ENCODE measurements around the gene NRG4.

The NRG4 gene, protein sequence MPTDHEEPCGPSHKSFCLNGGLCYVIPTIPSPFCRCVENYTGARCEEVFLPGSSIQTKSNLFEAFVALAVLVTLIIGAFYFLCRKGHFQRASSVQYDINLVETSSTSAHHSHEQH

DNA sequence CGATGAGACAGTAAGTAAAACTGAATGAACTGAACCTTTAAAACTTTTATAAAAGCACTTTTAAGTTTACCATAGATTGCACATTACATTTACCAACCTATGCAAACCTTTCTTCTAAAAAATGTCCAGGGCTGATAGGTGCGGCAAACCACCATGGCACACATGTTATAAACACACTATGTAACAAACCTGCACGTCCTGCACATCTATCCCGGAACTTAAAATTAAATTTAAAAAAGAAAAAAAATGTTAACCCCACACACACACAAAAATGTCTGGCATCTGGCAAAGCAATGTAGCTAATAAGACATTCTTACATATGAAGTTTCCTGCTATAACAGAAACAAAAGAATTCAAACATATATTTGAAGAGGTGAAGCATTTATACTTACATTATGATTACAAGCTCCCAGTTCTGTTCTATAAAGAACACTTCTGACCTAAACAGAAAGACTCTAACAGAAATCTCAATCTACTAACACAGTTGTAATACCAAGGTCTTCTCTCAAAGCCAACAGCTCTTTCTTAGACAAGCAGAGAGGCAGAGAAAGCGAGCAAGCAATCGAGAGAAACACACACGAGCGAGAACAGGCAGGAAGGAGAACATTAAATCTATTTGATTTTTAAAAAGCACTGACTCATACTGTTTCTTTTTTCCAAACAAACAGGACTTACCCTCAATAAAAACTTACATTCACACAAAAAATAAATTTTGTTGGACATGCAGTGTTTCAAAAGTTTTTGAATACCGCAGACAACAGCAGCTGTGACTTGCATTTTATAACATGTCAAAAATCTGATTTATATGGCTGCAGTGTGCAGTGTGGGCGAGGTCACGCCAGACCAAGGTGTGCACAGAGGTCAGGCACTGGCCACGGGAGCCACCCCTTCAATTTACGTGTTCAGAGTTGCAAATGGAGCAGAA is at the start of gene NRG4:
NRG4 (minus strand) TSS at position 798 of the 925 bp plus-strand sequence. CDS start 1,194 bp downstream, outside the sequence.
- TF ChIP-seq, protein P1, sequence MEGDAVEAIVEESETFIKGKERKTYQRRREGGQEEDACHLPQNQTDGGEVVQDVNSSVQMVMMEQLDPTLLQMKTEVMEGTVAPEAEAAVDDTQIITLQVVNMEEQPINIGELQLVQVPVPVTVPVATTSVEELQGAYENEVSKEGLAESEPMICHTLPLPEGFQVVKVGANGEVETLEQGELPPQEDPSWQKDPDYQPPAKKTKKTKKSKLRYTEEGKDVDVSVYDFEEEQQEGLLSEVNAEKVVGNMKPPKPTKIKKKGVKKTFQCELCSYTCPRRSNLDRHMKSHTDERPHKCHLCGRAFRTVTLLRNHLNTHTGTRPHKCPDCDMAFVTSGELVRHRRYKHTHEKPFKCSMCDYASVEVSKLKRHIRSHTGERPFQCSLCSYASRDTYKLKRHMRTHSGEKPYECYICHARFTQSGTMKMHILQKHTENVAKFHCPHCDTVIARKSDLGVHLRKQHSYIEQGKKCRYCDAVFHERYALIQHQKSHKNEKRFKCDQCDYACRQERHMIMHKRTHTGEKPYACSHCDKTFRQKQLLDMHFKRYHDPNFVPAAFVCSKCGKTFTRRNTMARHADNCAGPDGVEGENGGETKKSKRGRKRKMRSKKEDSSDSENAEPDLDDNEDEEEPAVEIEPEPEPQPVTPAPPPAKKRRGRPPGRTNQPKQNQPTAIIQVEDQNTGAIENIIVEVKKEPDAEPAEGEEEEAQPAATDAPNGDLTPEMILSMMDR (IDR thresholded peaks at IDR 0.05; ENCODE audit: insufficient read depth, low read depth, low read length, missing control alignments), result no peak
- peak; percentile 6 for DNase-seq (ENCODE audit: low read depth)
- no peak within 1 kb of the TSS for H3K4me3 ChIP-seq (ENCODE audit: low read length)

DNA sequence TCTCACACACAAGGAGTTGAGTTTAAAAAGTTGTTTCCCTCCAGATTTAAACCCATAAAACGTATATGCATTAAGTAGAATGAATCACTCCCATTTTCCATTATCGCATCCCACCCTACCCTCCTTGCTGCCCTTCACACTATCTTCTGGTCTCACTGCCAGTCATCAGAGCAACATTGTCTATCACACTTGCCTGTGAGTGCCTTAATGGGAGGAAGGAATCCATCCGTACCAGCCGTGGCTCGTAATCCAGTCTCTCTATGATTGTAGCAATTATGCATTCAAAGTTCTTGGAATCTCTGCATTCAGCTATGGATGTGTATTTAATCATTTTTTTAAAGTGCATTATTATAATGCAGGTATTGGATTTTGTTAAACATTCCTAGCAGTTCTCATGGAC is 49.5 kb upstream of the NRG4 start:
- no peak for DNase-seq (ENCODE audit: low read depth)
- no peak overlapping the region for H3K4me3 ChIP-seq (ENCODE audit: low read length)
- TF ChIP-seq, protein P1 (IDR thresholded peaks at IDR 0.05; ENCODE audit: insufficient read depth, low read depth, low read length, missing control alignments), result no peak

DNA sequence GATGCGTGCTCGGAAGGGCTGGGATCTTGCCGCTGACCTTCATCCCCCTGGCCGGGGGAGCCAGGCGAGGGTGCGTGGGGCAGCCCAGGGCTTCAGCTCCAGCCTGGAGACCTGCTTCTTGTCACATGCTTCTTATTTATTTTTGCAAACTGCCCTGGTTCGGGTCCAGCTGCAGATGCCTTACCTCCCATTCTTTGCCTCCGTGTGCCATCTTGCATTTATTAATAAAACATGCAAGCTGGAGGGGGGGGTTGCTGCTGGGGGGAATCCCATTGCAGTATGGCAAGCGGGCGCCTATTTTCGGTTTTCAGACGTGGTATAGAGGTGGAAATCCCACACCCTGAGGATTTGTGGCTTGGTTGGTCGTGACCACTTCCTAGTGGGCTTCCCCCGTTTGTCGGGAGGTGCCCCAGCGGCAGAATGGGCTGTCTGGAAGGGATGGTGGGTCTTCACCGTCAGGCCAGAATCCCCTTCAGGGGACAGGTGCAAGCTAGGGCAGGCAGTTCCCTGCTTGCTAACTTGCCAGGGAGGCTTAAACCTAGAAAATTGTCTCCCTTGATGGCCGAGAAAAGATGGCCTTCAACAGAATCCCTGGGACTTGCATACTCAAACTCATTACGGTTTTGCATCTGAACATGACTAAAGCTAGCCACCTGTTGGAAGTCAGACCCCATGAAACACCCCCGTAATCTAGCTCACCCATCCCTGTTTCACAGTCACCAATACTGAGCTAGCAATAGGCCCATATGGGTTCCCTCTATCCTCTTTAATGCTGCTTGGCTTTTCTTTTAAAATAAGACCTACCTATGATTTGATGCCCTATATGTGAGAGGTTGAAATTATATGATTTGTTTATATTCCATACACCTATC is 48.1 kb upstream of the NRG4 start:
- no peak for DNase-seq (ENCODE audit: low read depth)
- TF ChIP-seq, protein P1 (IDR thresholded peaks at IDR 0.05; ENCODE audit: insufficient read depth, low read depth, low read length, missing control alignments), result no peak
- H3K4me3 ChIP-seq (ENCODE audit: low read length), result peak overlapping the region; percentile 49

DNA sequence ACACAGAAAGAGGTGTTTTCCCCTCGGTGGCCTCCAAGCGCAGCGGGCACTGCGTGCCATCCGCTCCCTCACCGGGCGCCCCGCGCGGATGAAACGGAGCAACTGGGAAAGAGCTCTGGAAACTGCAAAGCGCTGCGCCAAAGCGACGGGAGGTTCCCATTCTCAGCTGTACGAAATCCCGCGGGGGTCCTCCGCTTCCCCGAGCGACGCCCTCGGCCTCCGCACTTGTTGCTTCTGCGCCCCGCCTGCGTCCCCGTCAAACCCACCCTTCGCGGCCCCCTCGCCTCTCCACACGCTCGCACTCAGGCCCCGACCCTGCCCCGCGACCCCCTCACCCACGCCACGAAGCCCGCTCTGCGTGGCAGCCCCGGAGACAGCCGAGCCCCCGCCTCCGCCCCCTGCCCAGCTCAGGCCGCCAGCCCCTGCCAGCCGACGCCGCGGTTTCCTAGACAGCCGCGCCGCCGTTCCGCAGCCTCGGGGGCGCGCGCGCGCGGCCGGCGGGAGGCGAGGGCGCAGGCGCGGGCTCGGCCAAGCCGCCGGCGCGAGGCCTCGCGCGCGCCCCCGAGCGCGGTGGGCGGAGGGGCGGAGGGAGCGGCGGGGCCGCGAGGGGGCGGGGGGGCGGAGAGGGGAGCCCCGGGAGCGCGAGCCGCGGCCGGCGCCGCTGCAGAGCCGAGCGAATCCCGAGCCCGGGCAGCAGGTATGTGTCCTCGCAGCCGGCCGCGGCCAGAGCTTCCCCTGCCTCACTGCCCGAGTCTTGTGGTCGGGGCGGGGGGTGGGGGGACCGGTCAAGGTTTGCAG is 47.3 kb upstream of the NRG4 start, which contains the start of gene TMEM266:
TMEM266 (plus strand) TSS at position 666 of the 798 bp plus-strand sequence. CDS start 74,279 bp downstream, outside the sequence.
- H3K4me3 ChIP-seq (ENCODE audit: low read length), result peak within 1 kb of the TSS; percentile 57
- DNase-seq (ENCODE audit: low read depth), result peak; percentile 47
- TF ChIP-seq, protein P1 (IDR thresholded peaks at IDR 0.05; ENCODE audit: insufficient read depth, low read depth, low read length, missing control alignments), result no peak

DNA sequence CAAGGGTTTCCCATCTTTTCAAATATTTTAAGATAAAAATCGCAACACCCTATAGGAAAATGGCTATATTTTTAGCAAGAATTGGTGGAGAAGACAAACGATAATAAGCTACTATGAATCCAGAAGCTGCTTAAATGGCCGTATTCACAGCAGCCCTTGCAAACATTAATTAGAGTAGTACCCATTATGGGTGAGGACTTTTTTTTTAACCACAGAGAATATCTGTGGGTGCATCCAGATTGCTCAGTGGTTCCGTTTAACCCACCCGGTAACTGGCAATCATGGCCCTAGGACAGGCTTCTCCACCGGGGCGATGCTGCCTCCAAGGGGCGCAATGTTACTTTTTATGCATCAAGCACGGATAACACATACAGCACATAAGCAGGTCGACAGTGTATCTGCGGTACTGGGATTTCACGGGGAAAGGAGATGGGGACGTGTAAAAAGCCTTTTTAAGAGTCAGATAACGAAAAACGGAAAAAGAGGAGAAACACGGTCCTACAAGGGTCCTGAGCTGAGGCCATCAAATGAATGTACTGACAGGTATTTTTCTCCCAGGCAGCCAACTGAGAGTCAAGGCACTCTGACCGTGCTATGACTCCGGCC is 46.6 kb upstream of the NRG4 start:
- peak; percentile 34 for DNase-seq (ENCODE audit: low read depth)
- peak overlapping the region; percentile 57 for H3K4me3 ChIP-seq (ENCODE audit: low read length)
- TF ChIP-seq, protein P1 (IDR thresholded peaks at IDR 0.05; ENCODE audit: insufficient read depth, low read depth, low read length, missing control alignments), result peak; percentile 25
